Urinary bladder (tissue), 4 donors: Measurements from ENCODE around the gene CFAP53. TPM values are rescaled to one million over a fixed set of nuclear protein-coding genes. Genes with fewer than 3 reads are reported as not detected.

Experiments
- DNase-seq: peaks from one replicate; pipeline ENCODE4 v3.0.0-alpha.2; 2015; ENCODE audit errors: extremely low spot score
- H3K27ac ChIP-seq: one replicate; pipeline ENCODE4 v1.5.1; 2013; ENCODE audit warnings: low read depth, mild to moderate bottlenecking, moderate library complexity
- H3K36me3 ChIP-seq: one replicate; pipeline ENCODE4 v1.6.1; 2013; ENCODE audit warnings: mild to moderate bottlenecking, moderate library complexity; ENCODE audit not compliant: insufficient read depth
- H3K4me1 ChIP-seq: one replicate; pipeline ENCODE4 v1.6.1; 2013; ENCODE audit warnings: mild to moderate bottlenecking, moderate library complexity; ENCODE audit not compliant: insufficient read depth
- H3K4me3 ChIP-seq: one replicate; pipeline ENCODE4 v1.5.1; 2013; ENCODE audit warnings: low read depth, low read length
- WGBS: extraction: QIAGEN DNeasy Blood & Tissue Kit; methylation state at CpG from one replicate; pipeline ENCODE4 v1.1.7; 2013; 5-methylcytosine and 5-hydroxymethylcytosine counted together
- polyA plus RNA-seq: library from polyadenylated mRNA; stranded (reverse); fragments of 200-250 nt; gene quantifications from one replicate; pipeline ENCODE4 v1.2.3, GENCODE V29; 2013
- total RNA-seq: library from RNA; depleted of rRNA; stranded (reverse); fragments of >200 nt; gene quantifications from one replicate; pipeline ENCODE4 v1.2.3, GENCODE V29; 2014
- donor health status: healthy with polysubstance abuse.
- donor health status: healthy.

The CFAP53 gene
- total and polyA plus RNA-seq, 2 donors = 0.34 to 0.42 TPM

GRCh38 chr18:50284255-50284885 is 18.1 kb upstream of the CFAP53 start:
- peaks cover 4% of the 10 kb centered on the region for H3K4me1 ChIP-seq
- DNase-seq = no peak
- no peak overlapping the region for H3K4me3 ChIP-seq
- no peaks in the 10 kb centered on the region for H3K36me3 ChIP-seq
- H3K27ac ChIP-seq = no peak overlapping the region
- WGBS = 93% methylated on average over 15 of the region's 15 CpGs

DNA sequence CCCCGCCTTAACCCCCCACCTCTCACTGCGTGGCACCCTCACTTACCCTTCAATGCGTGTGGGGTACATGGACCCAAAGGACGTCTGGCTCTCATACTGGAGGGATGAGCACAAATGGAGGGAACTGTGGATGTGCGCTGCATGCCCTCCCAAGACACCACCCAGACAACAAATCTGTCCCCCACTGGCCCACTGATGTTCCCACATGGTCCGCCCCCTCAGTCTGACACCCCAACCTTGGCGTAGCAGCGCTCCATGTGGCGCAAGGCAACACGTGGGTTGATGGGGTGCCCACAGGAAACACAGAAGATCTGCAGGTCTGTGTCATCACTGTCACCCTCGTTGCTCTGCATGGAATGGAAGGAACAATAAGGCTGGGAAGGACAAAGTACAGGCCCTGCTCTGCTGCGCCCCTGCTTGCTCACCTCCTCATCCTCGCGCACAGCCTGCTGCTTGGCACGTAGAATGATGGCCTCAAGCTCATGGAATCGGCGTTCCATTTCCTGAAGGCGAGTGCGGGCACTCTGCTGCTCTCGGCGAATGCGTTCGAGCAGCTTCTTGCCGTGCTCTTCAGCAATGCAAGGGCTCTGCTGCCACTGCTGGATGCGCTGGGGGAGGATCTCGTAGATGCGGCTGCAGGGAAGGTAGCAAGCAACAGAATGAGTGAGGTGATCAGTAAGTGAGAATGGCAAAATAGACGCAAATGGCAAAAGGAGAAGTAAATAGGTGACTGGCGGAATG is 17.3 kb upstream of the CFAP53 start:
- 93% methylated on average over 29 of the region's 29 CpGs for WGBS
- DNase-seq = no peak
- H3K4me3 ChIP-seq = no peak overlapping the region
- peaks cover 4% of the 10 kb centered on the region for H3K4me1 ChIP-seq
- no peaks in the 10 kb centered on the region for H3K36me3 ChIP-seq
- no peak overlapping the region for H3K27ac ChIP-seq

DNA sequence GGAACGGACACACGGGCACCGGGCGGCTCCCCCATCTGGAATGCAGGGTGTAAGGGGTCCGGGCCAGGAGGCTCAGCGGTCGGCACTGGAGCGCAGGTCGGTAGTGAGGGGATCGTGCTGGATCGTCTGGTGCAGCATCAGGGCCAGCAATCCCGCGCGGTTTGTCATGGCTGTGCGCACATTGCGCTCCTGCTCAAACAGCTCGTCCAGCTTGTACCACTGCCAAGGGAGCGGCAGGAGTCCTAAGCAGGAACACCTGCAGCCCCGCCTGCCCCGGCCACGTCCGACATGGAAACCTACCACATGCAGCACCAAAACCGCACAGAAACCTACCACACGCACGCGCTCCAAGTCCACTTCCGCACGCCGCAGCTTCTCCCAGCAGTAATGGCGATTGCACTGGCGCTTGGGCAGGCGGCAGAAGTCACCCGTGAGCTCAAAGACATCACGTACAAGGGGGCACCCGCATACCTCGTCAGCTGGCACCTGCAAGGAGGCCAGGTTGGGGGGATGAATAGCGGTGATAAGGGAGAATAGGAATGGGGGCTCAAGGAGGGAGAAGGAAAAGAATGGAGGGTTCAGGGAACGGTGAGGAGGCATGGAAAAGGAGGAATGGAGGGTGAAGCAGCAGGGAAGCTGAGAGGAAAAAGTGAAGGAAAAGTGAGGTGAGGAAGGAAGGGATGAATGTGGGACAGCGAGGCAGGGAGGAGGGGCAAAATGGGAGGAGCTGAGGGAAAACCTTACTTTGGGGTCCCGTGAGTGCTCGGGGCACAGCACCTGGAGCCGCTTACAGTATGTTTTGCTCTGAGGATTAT is 16.4 kb upstream of the CFAP53 start:
- Histone ChIP-seq H3K36me3 (no peaks in the 10 kb centered on the region), H3K27ac (no peak overlapping the region), H3K4me3 (no peak overlapping the region), H3K4me1 (peaks cover 4% of the 10 kb centered on the region)
- DNase-seq = no peak
- 93% methylated on average over 42 of the region's 42 CpGs for WGBS

DNA sequence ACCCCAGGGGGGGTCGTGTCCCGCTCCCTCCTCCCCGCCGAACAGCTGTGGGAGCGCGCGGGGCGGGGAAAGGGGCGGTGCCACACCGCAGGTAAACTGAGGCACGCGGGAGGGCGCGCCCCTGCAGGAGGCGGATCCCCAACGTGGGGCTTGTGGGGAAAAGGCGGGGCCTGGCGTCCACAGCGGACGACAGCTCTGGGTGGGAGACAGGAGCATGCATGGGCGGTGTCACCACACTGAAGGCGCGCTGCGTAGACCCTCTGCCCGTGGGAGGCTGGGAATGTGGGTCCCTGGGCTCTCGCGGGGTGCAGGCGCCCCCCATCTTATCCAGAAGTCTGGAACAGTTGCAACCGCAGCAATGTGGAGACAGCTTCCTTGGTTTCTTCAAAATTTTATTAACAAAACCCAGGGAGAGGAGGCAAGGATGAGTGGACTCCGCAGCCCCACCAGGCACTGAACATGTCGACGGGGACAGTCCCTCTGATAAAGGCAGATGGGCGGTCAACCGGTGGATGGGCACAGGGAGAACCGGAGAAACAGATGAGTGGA is 15.8 kb upstream of the CFAP53 start:
- H3K27ac ChIP-seq = peak overlapping the region; percentile 89
- H3K36me3 ChIP-seq = no peaks in the 10 kb centered on the region
- WGBS = 36% methylated on average over 35 of the region's 35 CpGs
- peak overlapping the region; percentile 63 for H3K4me3 ChIP-seq
- H3K4me1 ChIP-seq = peaks cover 4% of the 10 kb centered on the region
- DNase-seq = no peak

- peak; percentile 94 for DNase-seq
- H3K4me3 ChIP-seq = peak within 1 kb of the TSS; percentile 63
- WGBS = under 1% methylated on average over 63 of the region's 63 CpGs
- H3K4me1 ChIP-seq = peaks cover 4% of the 10 kb centered on the region
- peak within 1 kb of the TSS; percentile 89 for H3K27ac ChIP-seq
- peaks cover 3% of the 10 kb centered on the region for H3K36me3 ChIP-seq
These were observed 15.1 kb upstream of the CFAP53 start, which contains the start of gene MBD1 for GRCh38 chr18:50281295-50281971. TSS of gene MBD1 (minus strand) at chr18:50281523. CDS start at chr18:50279992, 1,531 bp downstream.

DNA sequence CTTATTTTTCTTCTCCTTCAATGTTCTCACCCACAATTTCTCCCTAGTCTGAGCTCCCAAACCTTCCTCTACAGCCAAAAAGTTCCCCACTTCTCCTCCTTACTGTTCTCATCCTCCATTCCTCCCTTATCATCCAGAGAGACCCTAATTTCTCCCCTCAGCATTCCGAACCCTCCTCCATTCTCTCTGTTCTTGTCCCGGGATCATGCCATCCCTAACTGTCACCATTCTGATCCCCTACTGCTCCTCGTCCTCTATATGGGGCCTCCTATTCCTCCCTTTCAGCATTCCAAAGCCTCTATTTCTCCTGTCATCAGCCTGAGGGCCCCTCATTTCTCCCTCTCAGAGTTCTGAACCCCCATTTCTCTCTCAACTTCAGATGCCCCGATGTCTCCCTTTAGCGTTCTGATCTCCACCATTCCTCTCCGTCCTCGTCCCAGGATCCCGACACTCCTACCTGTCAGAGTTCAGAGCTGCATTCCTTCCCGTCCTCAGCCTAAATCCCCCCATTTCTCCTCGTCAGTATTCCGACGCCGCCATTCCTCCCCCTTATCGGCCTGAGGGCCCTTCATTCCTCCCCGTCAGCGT is 14.5 kb upstream of the CFAP53 start:
- no peak for DNase-seq
- Histone ChIP-seq H3K27ac (peak overlapping the region; percentile 71), H3K4me3 (peak overlapping the region; percentile 63), H3K36me3 (peaks cover 3% of the 10 kb centered on the region), H3K4me1 (peaks cover 4% of the 10 kb centered on the region)
- WGBS = 2% methylated on average over 16 of the region's 16 CpGs

- Histone ChIP-seq H3K4me3 (no peak overlapping the region), H3K27ac (no peak overlapping the region), H3K36me3 (peaks cover 5% of the 10 kb centered on the region), H3K4me1 (peaks cover 4% of the 10 kb centered on the region)
- no peak for DNase-seq
- 95% methylated on average over 7 of the region's 7 CpGs for WGBS
These were observed 13.5 kb upstream of the CFAP53 start for GRCh38 chr18:50279752-50280151.

GRCh38 chr18:50277942-50278341 is 11.6 kb upstream of the CFAP53 start:
- Histone ChIP-seq H3K36me3 (peaks cover 5% of the 10 kb centered on the region), H3K4me1 (peaks cover 4% of the 10 kb centered on the region)
- WGBS = 83% methylated on average over 6 of the region's 6 CpGs

DNA sequence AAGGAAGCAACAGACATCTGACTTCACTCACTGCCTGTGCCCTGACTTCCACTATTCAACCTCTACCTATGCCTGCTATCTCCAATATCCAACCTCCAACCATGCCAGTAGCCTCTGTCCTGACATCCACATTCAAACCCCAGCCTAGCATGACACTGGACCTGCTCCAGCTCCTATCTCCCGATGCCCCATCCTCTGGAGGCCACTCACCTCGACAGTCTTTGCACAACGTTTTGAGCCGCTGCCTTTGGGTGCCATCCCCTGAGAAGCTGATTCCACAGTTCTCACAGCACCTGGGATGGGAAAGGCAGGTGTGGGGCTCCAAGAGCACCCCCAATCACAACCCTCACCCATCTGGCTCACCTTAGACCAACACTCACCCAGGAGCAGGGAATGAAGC is 10.2 kb upstream of the CFAP53 start:
- DNase-seq = no peak
- H3K4me3 ChIP-seq = no peak overlapping the region
- H3K4me1 ChIP-seq = peaks cover 2% of the 10 kb centered on the region
- H3K36me3 ChIP-seq = peaks cover 8% of the 10 kb centered on the region
- WGBS = 93% methylated on average over 4 of the region's 4 CpGs
- no peak overlapping the region for H3K27ac ChIP-seq

More at GRCh38 chr18:50277942-50278341, 11.6 kb upstream of the CFAP53 start:
- no peak for DNase-seq
- Histone ChIP-seq H3K27ac (no peak overlapping the region), H3K4me3 (no peak overlapping the region)

DNA sequence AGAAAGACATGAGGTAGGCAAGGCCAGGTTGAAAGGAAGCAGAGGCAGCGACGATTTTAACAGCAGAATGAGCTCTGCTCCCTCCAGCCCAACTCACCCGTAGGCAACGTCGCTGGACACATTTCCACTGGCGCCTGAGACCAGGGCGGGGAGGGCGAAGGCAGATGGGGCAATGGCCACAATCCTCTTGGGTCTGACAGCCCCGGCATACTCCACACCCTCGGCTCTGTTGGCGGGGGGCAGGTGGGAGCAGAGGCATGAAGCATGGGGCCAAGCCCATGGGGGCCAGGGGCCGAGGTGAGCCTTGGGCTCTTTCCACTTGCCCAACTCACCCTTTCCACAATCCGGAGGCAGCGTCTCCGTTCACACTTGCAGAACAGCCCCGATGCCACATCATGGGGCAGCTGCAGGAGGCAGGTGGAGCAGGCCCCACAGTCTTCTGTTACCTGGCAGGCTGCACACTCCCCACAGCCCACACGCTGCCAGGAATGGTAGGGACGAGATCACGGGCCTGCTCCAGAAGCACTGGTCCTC is 9.3 kb upstream of the CFAP53 start:
- Histone ChIP-seq H3K36me3 (peaks cover 8% of the 10 kb centered on the region), H3K27ac (no peak overlapping the region), H3K4me1 (peaks cover 2% of the 10 kb centered on the region), H3K4me3 (no peak overlapping the region)
- no peak for DNase-seq
- 95% methylated on average over 19 of the region's 19 CpGs for WGBS

- 96% methylated on average over 10 of the region's 10 CpGs for WGBS
- no peak for DNase-seq
- Histone ChIP-seq H3K27ac (no peak overlapping the region), H3K36me3 (peaks cover 8% of the 10 kb centered on the region), H3K4me3 (no peak overlapping the region), H3K4me1 (no peaks in the 10 kb centered on the region)
These were observed 8.6 kb upstream of the CFAP53 start for GRCh38 chr18:50274941-50275340.

GRCh38 chr18:50274044-50274442 is 7.7 kb upstream of the CFAP53 start:
- no peak for DNase-seq
- Histone ChIP-seq H3K4me3 (no peak overlapping the region), H3K27ac (no peak overlapping the region), H3K36me3 (peaks cover 8% of the 10 kb centered on the region), H3K4me1 (no peaks in the 10 kb centered on the region)
- 95% methylated on average over 17 of the region's 17 CpGs for WGBS
